CD4-positive, alpha-beta T cell (primary cell): ENCODE measurements around the gene ELP1. TPM values are rescaled to one million over a fixed set of nuclear protein-coding genes. Genes with fewer than 3 reads are reported as not detected.

ENCODE experiments used
- ATAC-seq: fragments of 200-7000 bp; cut with Tn5 transposase; one replicate; pipeline ENCODE4 v1.10.0; 2022; ENCODE audit warnings: mild to moderate bottlenecking; ENCODE audit not compliant: poor library complexity
- CTCF ChIA-PET: fragments of 350-600 bp; sonication (Branson Sonifier 250); formaldehyde crosslinking; loops from one replicate; lab custom pipeline; 2021; ENCODE audit warnings: antibody characterized with exemption, inconsistent platforms; lab: Charles Lee
- POLR2A ChIA-PET: fragments of 350-600 bp; sonication (Branson Sonifier 250); formaldehyde crosslinking; loops from one replicate; lab custom pipeline; 2021; ENCODE audit warnings: antibody characterized with exemption, inconsistent platforms; lab: Charles Lee
- DNase-seq, 14 experiments: peaks; one replicate each; pipeline ENCODE4 v3.0.0-alpha.2; 2013 to 2020; ENCODE audit warnings: mixed read lengths in 2 of 14
- H3K27ac ChIP-seq, 2 donors: one replicate each; pipeline versions ENCODE4 v1.5.1 to v1.7.0; 2013; ENCODE audit warnings: low read length in 2 of 2, low read depth in 1 of 2, mild to moderate bottlenecking in 1 of 2
- H3K27me3 ChIP-seq, 2 experiments: 1 replicate in 1 of 2; 2 replicates in 1 of 2; pipeline versions ENCODE4 v1.6.1 to v1.7.0; 2013; ENCODE audit warnings: low read length in 2 of 2, control low read depth in 1 of 2, mild to moderate bottlenecking in 1 of 2, moderate library complexity in 1 of 2; ENCODE audit not compliant: insufficient read depth in 2 of 2, control insufficient read depth in 1 of 2
- H3K36me3 ChIP-seq: one replicate; pipeline ENCODE4 v1.6.1; 2013; ENCODE audit warnings: low read length, control low read depth; ENCODE audit not compliant: insufficient read depth
- H3K4me1 ChIP-seq: one replicate; pipeline ENCODE4 v1.6.1; 2013; ENCODE audit warnings: low read length, control low read depth; ENCODE audit not compliant: insufficient read depth
- H3K4me3 ChIP-seq: one replicate; pipeline ENCODE4 v1.5.1; 2013; ENCODE audit warnings: mild to moderate bottlenecking, low read length, moderate library complexity
- H3K9me3 ChIP-seq, 2 experiments: 1 replicate in 1 of 2; 2 replicates in 1 of 2; pipeline versions ENCODE4 v1.6.1 to v1.7.0; 2013; ENCODE audit warnings: low read length in 2 of 2, mild to moderate bottlenecking in 2 of 2, control low read depth in 1 of 2, moderate library complexity in 1 of 2; ENCODE audit not compliant: control insufficient read depth in 1 of 2, insufficient read depth in 1 of 2
- H3K27ac Mint-ChIP-seq: one replicate; pipeline ENCODE4 v1.8.0; 2020; ENCODE audit warnings: mixed read lengths
- H3K27me3 Mint-ChIP-seq: one replicate; pipeline ENCODE4 v1.8.0; 2021; ENCODE audit warnings: mixed read lengths
- H3K36me3 Mint-ChIP-seq: one replicate; pipeline ENCODE4 v1.8.0; 2021; ENCODE audit warnings: low read depth, mixed read lengths
- H3K4me1 Mint-ChIP-seq: one replicate; pipeline ENCODE4 v1.8.0; 2021; ENCODE audit warnings: low read depth, mixed read lengths
- H3K4me3 Mint-ChIP-seq: one replicate; pipeline ENCODE4 v1.8.0; 2020; ENCODE audit warnings: mild to moderate bottlenecking, mixed read lengths
- H3K9me3 Mint-ChIP-seq: one replicate; pipeline ENCODE4 v1.8.0; 2020; ENCODE audit warnings: mixed read lengths
- intact Hi-C, 2 experiments: fragments of 100-400 bp; cut with DNase I in 1 of 2; cut with micrococcal nuclease in 1 of 2; formaldehyde crosslinking; loops; one replicate each; pipeline versions ENCODE4 v1.15.1 to v1.9.0; 2023 to 2025; cut with DNase I, micrococcal nuclease
- total RNA-seq, 174 experiments: library from RNA in 2 of 174; stranded (reverse) in 2 of 174; gene quantifications; one replicate each; pipeline ENCODE4 v1.2.3 and lab custom pipeline; 2021 to 2026
- TF ChIP-seq, protein P1 (sequence below): fragments of 200-600 bp; IDR thresholded peaks from one replicate; pipeline ENCODE4 v1.8.0; 2022; ENCODE audit warnings: antibody characterized with exemption, mild to moderate bottlenecking

ELP1 gene
- total RNA-seq, 2 experiments from 2014 or later = 19.2 to 20.8 TPM

DNA sequence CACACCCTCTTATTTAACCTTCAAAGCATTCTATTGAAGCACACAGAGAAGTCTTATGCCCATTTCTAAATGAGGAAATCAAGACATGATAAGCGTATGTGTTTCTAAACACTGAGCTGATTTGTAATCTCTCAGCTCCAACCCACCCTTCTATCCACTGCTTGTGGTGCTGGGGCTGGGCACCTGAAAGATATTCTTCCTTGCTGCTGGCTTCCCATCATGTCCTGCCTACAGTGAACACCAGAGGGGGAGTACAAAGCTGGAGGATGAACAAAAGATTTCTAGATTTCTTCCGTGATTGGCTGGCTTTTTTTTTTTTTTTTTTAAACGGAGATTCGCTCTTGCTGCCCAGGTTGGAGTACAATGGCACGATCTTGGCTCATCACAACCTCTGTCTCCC lies 57.5 kb downstream of the ELP1 start:
- H3K27me3 ChIP-seq = no peaks in the 10 kb centered on the region
- no peaks in the 10 kb centered on the region for H3K4me1 ChIP-seq
- intact Hi-C loops = no loop called here
- ATAC-seq (no peak), DNase-seq (no peak)
- peaks cover 0 to 5% of the 10 kb centered on the region in 2 experiments for H3K9me3 ChIP-seq
- Mint-ChIP-seq H3K4me3 (no peak overlapping the region), H3K27me3 (no peaks in the 10 kb centered on the region), H3K4me1 (no peaks in the 10 kb centered on the region), H3K9me3 (no peaks in the 10 kb centered on the region), H3K27ac (no peak overlapping the region), H3K36me3 (peaks cover 98% of the 10 kb centered on the region)
- ChIA-PET CTCF (no interaction called here), POLR2A (no interaction called here)
- no peak overlapping the region for H3K27ac ChIP-seq
- H3K4me3 ChIP-seq = no peak overlapping the region
- TF ChIP-seq, protein P1, sequence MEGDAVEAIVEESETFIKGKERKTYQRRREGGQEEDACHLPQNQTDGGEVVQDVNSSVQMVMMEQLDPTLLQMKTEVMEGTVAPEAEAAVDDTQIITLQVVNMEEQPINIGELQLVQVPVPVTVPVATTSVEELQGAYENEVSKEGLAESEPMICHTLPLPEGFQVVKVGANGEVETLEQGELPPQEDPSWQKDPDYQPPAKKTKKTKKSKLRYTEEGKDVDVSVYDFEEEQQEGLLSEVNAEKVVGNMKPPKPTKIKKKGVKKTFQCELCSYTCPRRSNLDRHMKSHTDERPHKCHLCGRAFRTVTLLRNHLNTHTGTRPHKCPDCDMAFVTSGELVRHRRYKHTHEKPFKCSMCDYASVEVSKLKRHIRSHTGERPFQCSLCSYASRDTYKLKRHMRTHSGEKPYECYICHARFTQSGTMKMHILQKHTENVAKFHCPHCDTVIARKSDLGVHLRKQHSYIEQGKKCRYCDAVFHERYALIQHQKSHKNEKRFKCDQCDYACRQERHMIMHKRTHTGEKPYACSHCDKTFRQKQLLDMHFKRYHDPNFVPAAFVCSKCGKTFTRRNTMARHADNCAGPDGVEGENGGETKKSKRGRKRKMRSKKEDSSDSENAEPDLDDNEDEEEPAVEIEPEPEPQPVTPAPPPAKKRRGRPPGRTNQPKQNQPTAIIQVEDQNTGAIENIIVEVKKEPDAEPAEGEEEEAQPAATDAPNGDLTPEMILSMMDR = no peak
- H3K36me3 ChIP-seq = peaks cover 86% of the 10 kb centered on the region

DNA sequence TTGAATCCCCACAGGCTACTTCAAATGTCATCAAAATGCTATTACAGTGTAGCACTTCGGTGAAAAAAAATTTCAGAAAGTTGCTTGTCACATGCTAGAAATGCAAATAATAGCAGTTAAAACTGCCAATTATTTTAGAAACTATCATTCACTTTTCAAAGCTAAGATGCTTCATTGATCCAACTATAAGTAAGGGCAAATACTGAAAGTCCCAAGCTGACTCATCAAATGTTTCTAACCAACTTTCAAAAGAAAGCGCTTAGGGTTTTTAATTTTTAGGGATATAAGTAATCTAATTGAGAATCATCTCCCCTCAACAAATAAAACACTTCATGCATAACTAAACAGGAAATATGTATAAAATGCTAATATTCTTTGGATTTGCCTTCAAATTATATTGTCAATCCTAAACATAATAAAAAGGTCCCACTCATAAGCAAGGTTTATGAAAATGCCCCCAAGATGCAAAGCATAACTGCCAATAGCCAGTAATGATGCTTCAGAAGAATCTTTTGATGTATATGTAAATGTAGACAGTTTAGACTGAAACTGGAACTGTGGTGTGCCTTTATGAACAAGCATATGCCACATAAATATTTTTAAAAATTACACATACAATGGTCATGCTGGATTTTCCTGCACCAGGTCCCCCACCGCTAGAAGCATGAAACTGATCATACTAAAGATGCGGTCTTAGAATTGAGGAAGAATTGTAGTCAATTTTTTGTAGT lies 59.7 kb downstream of the ELP1 start:
- H3K4me1 Mint-ChIP-seq = no peaks in the 10 kb centered on the region
- ChIA-PET POLR2A (no interaction called here), CTCF (no interaction called here)
- H3K4me3 Mint-ChIP-seq = no peak overlapping the region
- no peak overlapping the region for H3K4me3 ChIP-seq
- H3K27ac Mint-ChIP-seq = no peak overlapping the region
- H3K9me3 Mint-ChIP-seq = no peaks in the 10 kb centered on the region
- peaks cover 0 to 5% of the 10 kb centered on the region in 2 experiments for H3K9me3 ChIP-seq
- no peak overlapping the region for H3K27ac ChIP-seq
- TF ChIP-seq, protein P1 = no peak
- no peak for DNase-seq
- no peak for ATAC-seq
- peaks cover 99% of the 10 kb centered on the region for H3K36me3 Mint-ChIP-seq
- H3K36me3 ChIP-seq = peaks cover 81% of the 10 kb centered on the region
- H3K27me3 ChIP-seq = no peaks in the 10 kb centered on the region
- H3K27me3 Mint-ChIP-seq = no peaks in the 10 kb centered on the region
- no peaks in the 10 kb centered on the region for H3K4me1 ChIP-seq
- intact Hi-C loops = no loop called here

DNA sequence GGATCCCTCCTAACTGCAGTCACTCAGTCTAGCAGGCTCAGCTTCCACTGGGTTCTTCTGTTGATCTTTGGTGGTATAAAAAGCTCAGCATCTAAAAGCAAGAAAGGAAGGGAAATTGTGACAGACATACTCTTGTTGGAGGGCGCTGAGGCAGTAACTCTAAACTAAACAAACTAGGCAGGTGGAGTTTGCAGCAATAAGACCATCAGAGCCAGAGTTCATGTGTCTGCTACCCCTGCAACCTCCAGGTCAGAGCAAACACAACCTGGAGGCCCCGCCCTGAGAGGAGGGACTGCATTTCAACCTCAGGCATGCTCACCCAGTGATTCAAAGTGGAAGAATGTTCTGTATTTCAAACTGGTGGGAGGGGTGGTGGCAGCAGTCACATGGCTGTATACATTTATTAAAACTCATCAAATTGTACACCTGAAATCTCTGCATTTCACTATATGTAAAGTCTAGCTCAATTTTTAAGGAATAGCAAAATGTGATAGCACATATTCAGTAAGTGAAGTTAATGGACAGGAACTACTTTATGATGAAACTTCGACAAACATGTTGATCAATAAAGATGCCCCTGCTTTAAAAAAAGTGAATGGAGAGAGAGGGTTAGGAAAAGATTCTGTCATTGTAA lies 64.7 kb downstream of the ELP1 start:
- H3K27me3 ChIP-seq = no peaks in the 10 kb centered on the region
- DNase-seq = no peak
- TF ChIP-seq, protein P1 = no peak
- Mint-ChIP-seq H3K27me3 (no peaks in the 10 kb centered on the region), H3K9me3 (no peaks in the 10 kb centered on the region), H3K36me3 (peaks cover 72% of the 10 kb centered on the region), H3K27ac (no peak overlapping the region), H3K4me1 (no peaks in the 10 kb centered on the region), H3K4me3 (no peak overlapping the region)
- H3K9me3 ChIP-seq = peaks cover 0 to 5% of the 10 kb centered on the region in 2 experiments
- no peak overlapping the region for H3K27ac ChIP-seq
- ChIA-PET POLR2A (no interaction called here), CTCF (no interaction called here)
- peaks cover 47% of the 10 kb centered on the region for H3K36me3 ChIP-seq
- H3K4me1 ChIP-seq = no peaks in the 10 kb centered on the region
- intact Hi-C loops = no loop called here
- H3K4me3 ChIP-seq = no peak overlapping the region
- no peak for ATAC-seq
